22Rv1 (cell line): ENCODE data around the gene NHLRC2.
A peak's percentile ranks its signal among the peaks of the same experiment; 100 is the strongest.

Experiments
- H3K27ac ChIP-seq: fragments of 450-650 bp; 2 replicates; pipeline ENCODE4 v1.5.1; 2017
- CTCF ChIP-seq: fragments of 450-650 bp; IDR thresholded peaks from 2 replicates; pipeline ENCODE4 v1.5.1; 2017; ENCODE audit warnings: mild to moderate bottlenecking
- ZFX ChIP-seq: fragments of 450-650 bp; IDR thresholded peaks from 2 replicates; pipeline ENCODE4 v1.6.1; 2017; ENCODE audit warnings: antibody characterized with exemption, borderline replicate concordance

The NHLRC2 gene

GRCh38 chr10:113954409-113954808 lies 99.9 kb downstream of the NHLRC2 start:
- no peak for TF ChIP-seq ZFX
- TF ChIP-seq CTCF: no peak
- H3K27ac ChIP-seq: no peak overlapping the region

- no peak for TF ChIP-seq CTCF
- no peak for TF ChIP-seq ZFX
- H3K27ac ChIP-seq: no peak overlapping the region
Measured at GRCh38 chr10:113957013-113957412, 102.6 kb downstream of the NHLRC2 start.

GRCh38 chr10:113958631-113959382 lies 104.3 kb downstream of the NHLRC2 start:
- TF ChIP-seq ZFX (no peak), CTCF (no peak)
- H3K27ac ChIP-seq: peak overlapping the region; percentile 86

GRCh38 chr10:113959383-113959760 lies 104.9 kb downstream of the NHLRC2 start:
- TF ChIP-seq CTCF: no peak
- TF ChIP-seq ZFX: no peak
- peak overlapping the region; percentile 86 for H3K27ac ChIP-seq

- H3K27ac ChIP-seq: peak overlapping the region; percentile 86
- TF ChIP-seq ZFX (no peak), CTCF (no peak)
Measured at GRCh38 chr10:113960617-113961181, 106.2 kb downstream of the NHLRC2 start.

GRCh38 chr10:113961182-113962031 lies 106.9 kb downstream of the NHLRC2 start:
- TF ChIP-seq CTCF: no peak
- TF ChIP-seq ZFX: no peak
- peak overlapping the region; percentile 86 for H3K27ac ChIP-seq

- no peak overlapping the region for H3K27ac ChIP-seq
- TF ChIP-seq ZFX (no peak), CTCF (no peak)
Measured at GRCh38 chr10:113965077-113965476, 110.6 kb downstream of the NHLRC2 start.
